Spleen (tissue), 11 donors: ENCODE measurements around the gene ADPRS. TPM values are rescaled to one million over a fixed set of nuclear protein-coding genes. Genes with fewer than 3 reads are reported as not detected.

Experiments
- DNase-seq: peaks from one replicate; pipeline ENCODE4 v3.0.0-alpha.2; 2020
- H3K27ac ChIP-seq, 8 donors: fragments of 200-600 bp; sonication (generic) in 7 of 8; 1 replicate in 4 of 8; 2 replicates in 4 of 8; pipeline versions ENCODE4 v1.5.0 to v1.8.0; 2016 to 2021; ENCODE audit warnings: inconsistent platforms in 4 of 8, mild to moderate bottlenecking in 4 of 8, moderate library complexity in 1 of 8
- H3K27me3 ChIP-seq, 7 donors: fragments of 200-600 bp; sonication (generic) in 6 of 7; replicated peaks in 1 of 7; 1 replicate in 4 of 7; 2 replicates in 3 of 7; pipeline versions ENCODE4 v1.5.0 to v1.8.0; 2016 to 2021; ENCODE audit warnings: inconsistent platforms in 3 of 7, mild to moderate bottlenecking in 1 of 7
- H3K36me3 ChIP-seq, 6 donors: fragments of 200-600 bp; sonication (generic) in 5 of 6; 1 replicate in 4 of 6; 2 replicates in 2 of 6; pipeline versions ENCODE4 v1.5.0 to v1.8.0; 2016 to 2021; ENCODE audit warnings: inconsistent platforms in 2 of 6
- H3K4me1 ChIP-seq, 6 donors: fragments of 200-600 bp; sonication (generic) in 5 of 6; 1 replicate in 3 of 6; 2 replicates in 3 of 6; pipeline versions ENCODE4 v1.5.0 to v1.8.0; 2016 to 2021; ENCODE audit warnings: inconsistent platforms in 3 of 6
- H3K4me3 ChIP-seq, 8 donors: fragments of 200-600 bp; sonication (generic) in 7 of 8; 1 replicate in 4 of 8; 2 replicates in 4 of 8; pipeline versions ENCODE4 v1.5.0 to v1.8.0; 2016 to 2021; ENCODE audit warnings: inconsistent platforms in 4 of 8, mild to moderate bottlenecking in 4 of 8, moderate library complexity in 2 of 8
- H3K9me3 ChIP-seq, 8 donors: fragments of 200-600 bp; sonication (generic) in 7 of 8; 1 replicate in 4 of 8; 2 replicates in 4 of 8; pipeline versions ENCODE4 v1.5.0 to v1.8.0; 2016 to 2021; ENCODE audit warnings: inconsistent platforms in 4 of 8
- POLR2A ChIP-seq, 3 donors: fragments of 450-650 bp; IDR thresholded peaks; one replicate each; pipeline ENCODE4 v1.5.1; 2017; ENCODE audit warnings: antibody characterized with exemption in 3 of 3, mild to moderate bottlenecking in 1 of 3
- POLR2AphosphoS5 ChIP-seq, 3 donors: sonication (generic); formaldehyde crosslinking; IDR thresholded peaks; one replicate each; pipeline ENCODE4 v1.5.1; 2017; ENCODE audit warnings: antibody characterized with exemption in 3 of 3
- WGBS, 5 donors: extraction: QIAGEN DNeasy Blood & Tissue Kit in 3 of 5; methylation state at CpG; one replicate each; pipeline versions ENCODE4 v1.1.5 to v1.1.7; 2013 to 2018; 5-methylcytosine and 5-hydroxymethylcytosine counted together
- intact Hi-C: fragments of 100-400 bp; cut with DNase I; formaldehyde crosslinking; loops from one replicate; pipeline ENCODE4 v1.15.0; 2023; ENCODE audit warnings: low total_unique reads
- polyA plus RNA-seq, 3 donors: library from polyadenylated mRNA; stranded (reverse); fragments of 200-250 nt; gene quantifications; one replicate each; pipeline ENCODE4 v1.2.1, GENCODE V29; 2013
- total RNA-seq, 7 donors: library from RNA; depleted of rRNA in 3 of 7; stranded (reverse); fragments of >200 nt in 3 of 7; fragmentation: NEBNext Ultra II Directional in 4 of 7; extraction: Animal tissue kit (Norgen Biotek cat#: 25700) in 4 of 7; gene quantifications; one replicate each; pipeline versions ENCODE4 v1.1.0 to v1.2.1, GENCODE V29; 2016 to 2021
- TF ChIP-seq, protein P1 (sequence below), 11 experiments: fragments of 200-600 bp in 7 of 11; fragments of 450-650 bp in 4 of 11; sonication (generic) in 4 of 11; IDR thresholded peaks in 8 of 11; conservative IDR thresholded peaks in 3 of 11; 1 replicate in 7 of 11; 2 replicates in 4 of 11; pipeline versions ENCODE4 v1.4.0 to v1.8.0; 2016 to 2021; ENCODE audit warnings: antibody characterized with exemption in 11 of 11, inconsistent platforms in 4 of 11, mild to moderate bottlenecking in 1 of 11
- donor health status: healthy with polysubstance abuse.
- donor health status: DM: no; HTN: no; CAD: no; lungs with moderate emphysema.
- donor health status: DM: no; HTN: no; CAD: no.
- donor health status: Bipolar disorder and iron deficiency.
- donor health status: healthy.
- donor health status: DM: no; HTN: no; CAD: no.
- donor health status: DM: yes; HTN: yes; CAD: no.

Gene ADPRS
- total and polyA plus RNA-seq, 10 donors = 21.3 to 44.9 (median 26.2) TPM

GRCh38 chr1:36081926-36082485, 6.7 kb upstream of the ADPRS start:
- Histone ChIP-seq H3K36me3 (no peaks in the 10 kb centered on the region), H3K27me3 (peaks cover 0 to 49% (median 17%) of the 10 kb centered on the region in 7 donors)
- DNase-seq = peak; percentile 2

DNA sequence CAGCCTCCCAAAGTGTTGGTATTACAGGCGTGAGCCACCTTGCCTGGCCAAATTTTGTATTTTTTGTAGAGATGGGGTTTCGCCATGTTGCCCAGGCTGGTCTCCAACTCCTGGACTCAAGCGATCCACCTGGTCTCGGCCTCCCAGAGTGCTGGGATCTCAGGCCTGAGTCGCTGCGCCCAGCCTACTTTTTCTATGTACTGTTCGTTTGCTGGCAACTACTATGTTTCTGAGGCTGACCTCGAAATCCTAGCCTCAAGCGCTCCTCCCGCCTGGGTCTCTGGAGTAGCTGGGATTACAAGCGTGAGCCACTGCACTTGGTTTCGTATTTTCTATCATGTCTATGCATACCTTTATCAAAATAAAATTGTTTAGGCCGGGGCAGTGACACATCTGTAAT, 5.5 kb upstream of the ADPRS start:
- WGBS, 5 donors = 87 to 95% (median 90%) methylated on average over 13 of the region's 13 CpGs
- DNase-seq = peak; percentile 29
- H3K4me3 ChIP-seq = no peak overlapping the region
- H3K9me3 ChIP-seq = no peaks in the 10 kb centered on the region
- H3K27ac ChIP-seq = no peak overlapping the region
- peaks cover 0 to 49% (median 17%) of the 10 kb centered on the region in 7 donors for H3K27me3 ChIP-seq
- intact Hi-C loops = no loop called here
- peaks cover 0 to 20% (median 15%) of the 10 kb centered on the region in 6 donors for H3K4me1 ChIP-seq
- TF ChIP-seq, protein P1, sequence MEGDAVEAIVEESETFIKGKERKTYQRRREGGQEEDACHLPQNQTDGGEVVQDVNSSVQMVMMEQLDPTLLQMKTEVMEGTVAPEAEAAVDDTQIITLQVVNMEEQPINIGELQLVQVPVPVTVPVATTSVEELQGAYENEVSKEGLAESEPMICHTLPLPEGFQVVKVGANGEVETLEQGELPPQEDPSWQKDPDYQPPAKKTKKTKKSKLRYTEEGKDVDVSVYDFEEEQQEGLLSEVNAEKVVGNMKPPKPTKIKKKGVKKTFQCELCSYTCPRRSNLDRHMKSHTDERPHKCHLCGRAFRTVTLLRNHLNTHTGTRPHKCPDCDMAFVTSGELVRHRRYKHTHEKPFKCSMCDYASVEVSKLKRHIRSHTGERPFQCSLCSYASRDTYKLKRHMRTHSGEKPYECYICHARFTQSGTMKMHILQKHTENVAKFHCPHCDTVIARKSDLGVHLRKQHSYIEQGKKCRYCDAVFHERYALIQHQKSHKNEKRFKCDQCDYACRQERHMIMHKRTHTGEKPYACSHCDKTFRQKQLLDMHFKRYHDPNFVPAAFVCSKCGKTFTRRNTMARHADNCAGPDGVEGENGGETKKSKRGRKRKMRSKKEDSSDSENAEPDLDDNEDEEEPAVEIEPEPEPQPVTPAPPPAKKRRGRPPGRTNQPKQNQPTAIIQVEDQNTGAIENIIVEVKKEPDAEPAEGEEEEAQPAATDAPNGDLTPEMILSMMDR (IDR thresholded peaks at IDR 0.05 in 8 of 11, conservative IDR thresholded peaks at IDR 0.05 in 3 of 11) = no peak
- TF ChIP-seq POLR2AphosphoS5 (IDR thresholded peaks at IDR 0.05) (no peak), POLR2A (IDR thresholded peaks at IDR 0.05) (no peak)
- no peaks in the 10 kb centered on the region for H3K36me3 ChIP-seq

More at GRCh38 chr1:36081926-36082485, 6.7 kb upstream of the ADPRS start:
- intact Hi-C loops = no loop called here
- Histone ChIP-seq H3K4me1 (peaks cover 0 to 14% (median 11%) of the 10 kb centered on the region in 6 donors), H3K27ac (no peak overlapping the region), H3K4me3 (no peak overlapping the region), H3K9me3 (no peaks in the 10 kb centered on the region)
- TF ChIP-seq POLR2AphosphoS5 (IDR thresholded peaks at IDR 0.05) (no peak), POLR2A (IDR thresholded peaks at IDR 0.05) (no peak)
- TF ChIP-seq, protein P1 (IDR thresholded peaks at IDR 0.05 in 8 of 11, conservative IDR thresholded peaks at IDR 0.05 in 3 of 11) = no peak
- WGBS, 5 donors = 73 to 88% (median 76%) methylated on average over 3 of the region's 3 CpGs

- DNase-seq = peak; percentile 80
- Histone ChIP-seq H3K4me1 (peaks cover 0 to 23% (median 19%) of the 10 kb centered on the region in 6 donors), H3K36me3 (no peaks in the 10 kb centered on the region), H3K27ac (no peak within 1 kb of the TSS), H3K27me3 (peaks cover 0 to 49% (median 17%) of the 10 kb centered on the region in 7 donors), H3K4me3 (peak within 1 kb of the TSS in 7 of 8 donors; percentile 11 to 63 (median 35)), H3K9me3 (no peaks in the 10 kb centered on the region)
- intact Hi-C loops = no loop called here
- TF ChIP-seq, protein P1 (IDR thresholded peaks at IDR 0.05 in 8 of 11, conservative IDR thresholded peaks at IDR 0.05 in 3 of 11) = no peak
- TF ChIP-seq POLR2A (IDR thresholded peaks at IDR 0.05) (no peak), POLR2AphosphoS5 (IDR thresholded peaks at IDR 0.05) (peak in 1 of 3 donors; percentile 18)
- 14 to 18% (median 15%) methylated on average over 43 to 59 of the region's 59 CpGs for WGBS, 5 donors
These were observed 4.8 kb upstream of the ADPRS start, which contains the start of gene TEKT2 for GRCh38 chr1:36083635-36084496. Gene TEKT2, plus strand, starts transcription at chr1:36084094. Its CDS starts 828 bp downstream, at chr1:36084922.
